Ammon's horn (tissue), 1 donor: ENCODE data around the gene STK32B.
A peak's percentile ranks its signal among the peaks of the same experiment; 100 is the strongest.
"Not testable (repeated sequence)": the region's sequence is repeated elsewhere in the genome, so short reads cannot be mapped to it uniquely, and the experiment has no call there.

Experiments
- DNase-seq: peaks from one replicate; pipeline ENCODE4 v3.0.0-alpha.2; 2016; ENCODE audit warnings: low spot score

The STK32B gene

DNA sequence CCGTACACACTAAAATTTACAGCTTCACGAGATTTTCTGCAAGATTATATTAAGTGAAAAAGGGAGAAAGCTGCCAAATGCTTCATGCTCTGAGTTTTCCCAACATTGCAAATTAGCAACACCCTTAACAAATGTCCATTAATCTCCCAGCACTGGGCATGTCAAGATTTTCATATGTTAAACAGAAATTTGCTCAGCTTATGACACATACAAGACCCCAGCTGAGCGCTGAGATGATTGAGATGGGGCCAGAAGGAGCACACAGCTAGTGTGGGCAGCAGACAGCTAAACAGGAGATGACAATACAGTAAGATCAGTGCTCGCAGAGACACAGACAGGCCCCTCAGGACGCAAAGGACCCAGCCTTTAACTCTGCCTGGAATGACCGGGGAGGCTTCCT lies 208.8 kb downstream of the STK32B start:
- DNase-seq, result no peak

DNA sequence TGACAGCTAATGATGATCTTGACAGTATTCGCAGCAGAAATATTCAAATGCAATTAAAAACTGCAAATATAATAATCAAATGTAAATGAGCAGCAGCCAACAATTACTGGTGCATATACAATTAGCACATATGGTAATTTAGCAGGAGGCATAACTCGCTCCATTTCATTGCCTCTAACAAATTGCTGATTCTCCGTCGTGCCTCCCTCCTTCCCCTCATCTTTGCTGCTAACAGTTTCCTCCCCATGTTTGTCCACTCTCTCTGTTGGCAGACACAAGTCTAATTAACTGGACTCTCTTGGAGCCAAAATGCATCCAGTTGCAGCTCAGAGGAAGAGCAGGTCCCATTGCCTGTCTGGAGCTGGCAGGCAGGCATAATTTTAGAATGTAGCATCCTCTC lies 210.6 kb downstream of the STK32B start:
- no peak for DNase-seq

DNA sequence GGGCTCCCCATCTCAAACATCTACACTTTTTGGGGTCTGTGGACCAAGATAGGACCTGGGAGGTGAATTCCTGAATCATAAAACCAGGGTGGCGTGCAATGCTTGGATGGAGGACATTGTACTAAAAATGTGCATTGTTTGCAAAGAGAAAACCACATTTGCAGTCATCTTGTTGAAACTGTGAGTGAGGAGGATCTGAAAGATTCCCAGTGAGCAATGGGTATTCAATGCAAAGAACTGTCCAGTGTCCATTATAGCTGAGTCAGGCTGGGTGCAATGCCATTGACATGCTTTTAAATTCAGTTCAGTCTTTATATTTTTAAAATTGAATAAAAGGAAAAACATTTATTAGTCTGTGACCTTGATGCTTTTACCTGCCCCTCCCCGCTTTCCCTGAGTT lies 215.7 kb downstream of the STK32B start:
- no peak for DNase-seq

DNA sequence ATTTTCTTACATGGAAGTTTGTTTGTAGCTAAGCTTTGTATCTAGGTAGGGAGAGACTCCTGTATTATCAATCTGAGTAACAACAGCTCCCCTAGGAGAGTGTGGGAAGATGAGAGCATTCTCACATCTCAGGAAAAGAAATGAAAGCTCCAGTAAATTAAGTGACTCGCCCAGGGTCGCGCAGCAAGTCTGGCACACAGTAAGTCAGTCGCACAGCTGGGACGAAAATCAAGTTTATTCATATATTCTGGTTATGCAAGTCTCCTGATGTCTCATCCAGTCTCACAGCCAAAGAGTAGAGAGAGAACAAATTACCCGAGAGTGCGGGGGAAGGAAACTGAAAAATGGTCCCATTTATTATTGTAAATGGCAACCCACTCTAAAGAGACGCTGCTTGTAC lies 216.1 kb downstream of the STK32B start:
- peak; percentile 45 for DNase-seq

DNA sequence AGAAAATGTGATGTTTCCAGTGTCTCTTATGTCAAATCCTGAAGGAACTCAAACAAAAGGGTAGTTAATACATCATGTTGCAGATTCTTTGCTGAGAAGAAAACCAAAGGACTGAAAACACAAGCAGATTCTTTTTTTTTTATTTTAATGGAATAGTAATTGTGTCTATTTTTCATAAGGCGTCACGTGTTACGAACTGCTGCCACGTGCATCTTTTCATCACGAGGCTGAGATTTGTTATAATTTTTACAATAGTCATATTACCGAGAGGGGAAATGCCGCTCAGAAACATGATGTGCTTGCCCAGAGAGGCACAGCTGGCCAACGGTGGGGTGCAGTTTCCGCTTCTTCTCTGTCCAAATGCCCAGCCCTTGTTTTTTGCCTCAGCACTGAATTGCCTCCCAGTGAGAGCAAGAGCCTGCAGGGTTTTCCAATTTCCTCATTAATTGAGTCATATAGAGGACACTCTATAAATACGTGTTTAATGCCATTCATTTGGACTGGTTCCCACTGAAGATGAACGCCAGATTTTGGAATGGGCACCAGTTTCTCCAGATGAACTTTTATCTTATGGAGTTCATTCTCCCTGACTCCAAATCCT lies 225.3 kb downstream of the STK32B start:
- no peak for DNase-seq

DNA sequence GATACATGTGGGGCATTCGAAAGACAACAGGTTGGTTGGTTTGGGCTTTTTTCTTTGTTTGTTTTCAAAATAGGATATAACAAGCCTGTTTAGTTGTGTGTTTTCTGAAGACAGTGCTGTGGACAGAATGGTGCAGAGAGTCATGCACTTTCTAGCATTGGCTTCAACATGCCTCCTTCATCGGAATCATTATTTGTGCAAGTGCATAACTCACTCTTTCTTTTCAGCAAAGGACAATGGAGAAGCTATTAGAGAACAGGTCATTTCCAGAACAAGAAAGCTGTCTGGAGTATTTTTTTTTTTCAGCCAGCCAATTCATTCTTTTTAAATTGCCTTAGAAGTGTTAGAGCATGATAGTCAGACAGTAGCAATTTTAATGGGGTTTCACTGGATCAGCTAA lies 225.8 kb downstream of the STK32B start:
- DNase-seq, result no peak

DNA sequence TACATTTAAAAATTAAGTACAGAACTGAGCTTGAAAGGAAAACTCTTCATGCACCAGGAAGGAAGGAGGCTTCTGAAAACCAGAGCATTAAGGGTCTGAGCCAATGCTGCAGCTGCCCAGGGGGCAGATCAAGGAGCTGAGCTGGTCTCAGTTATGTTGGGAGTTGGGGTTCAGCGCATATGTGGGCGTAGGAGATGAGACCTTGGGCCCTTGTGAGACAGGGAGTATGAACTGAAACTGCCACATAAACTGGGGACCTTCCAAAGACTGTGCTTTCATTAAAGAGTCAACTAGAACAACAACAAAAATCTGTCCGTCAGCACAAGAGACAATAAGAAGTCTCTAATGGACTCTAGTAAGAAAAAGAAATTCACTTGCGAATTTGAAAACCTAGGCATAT lies 226.9 kb downstream of the STK32B start:
- DNase-seq, result no peak

DNA sequence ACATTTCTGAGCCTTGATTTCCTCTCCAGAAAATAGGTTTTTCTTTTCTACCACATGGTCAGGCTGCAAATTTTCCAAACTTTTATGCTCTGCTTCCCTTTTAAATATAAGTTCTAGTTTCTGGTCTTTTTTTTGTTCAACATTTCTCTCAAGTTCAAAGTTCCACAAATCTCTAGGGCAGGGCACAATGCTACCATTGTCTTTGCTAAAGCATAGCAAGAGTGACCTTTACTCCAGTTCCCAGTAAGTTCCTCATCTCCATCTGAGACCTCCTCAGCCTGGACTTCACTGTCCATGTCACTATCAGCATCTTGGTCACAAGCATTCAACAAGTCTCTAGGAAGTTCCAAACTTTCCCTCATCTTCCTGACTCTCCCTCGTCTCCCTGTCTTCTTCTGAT lies 228.8 kb downstream of the STK32B start:
- not testable (repeated sequence) for DNase-seq

DNA sequence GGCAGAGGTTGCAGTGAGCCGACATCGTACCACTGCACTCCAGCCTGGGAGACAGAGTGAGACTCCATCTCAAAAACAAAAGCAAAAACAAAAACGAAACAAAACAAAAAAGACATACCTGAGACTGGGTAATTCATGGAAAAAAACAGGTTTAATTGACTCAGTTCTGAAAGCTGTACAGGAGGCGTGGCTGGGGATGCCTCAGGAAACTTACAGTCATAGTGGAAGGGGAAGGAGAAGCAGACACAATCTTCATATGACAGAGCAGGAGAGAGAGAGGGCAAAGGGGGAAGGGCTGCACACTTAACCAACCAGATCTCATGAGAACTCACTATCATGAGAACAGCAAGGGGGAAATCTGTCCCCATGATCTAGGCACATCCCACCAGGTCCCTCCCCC lies 229.5 kb downstream of the STK32B start:
- DNase-seq, result no peak

DNA sequence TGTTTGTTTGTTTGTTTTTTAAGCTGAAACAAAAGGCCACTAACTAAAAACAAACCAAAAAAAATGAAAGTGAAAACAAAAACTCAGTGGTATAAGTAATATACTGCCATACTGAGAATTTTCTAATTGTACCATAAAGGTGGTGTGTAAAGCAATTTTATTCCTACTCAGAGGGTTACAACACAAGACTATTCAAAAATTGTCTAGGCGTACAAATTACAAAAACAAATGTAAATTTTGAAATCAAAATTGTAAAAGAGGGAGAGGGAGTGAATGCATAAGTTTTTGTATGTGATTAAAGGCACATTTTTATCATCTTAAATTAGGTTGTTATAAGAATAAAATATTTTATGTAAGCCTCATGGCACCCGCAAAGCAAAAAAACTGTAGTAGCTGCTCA lies 232.6 kb downstream of the STK32B start:
- DNase-seq, result no peak

DNA sequence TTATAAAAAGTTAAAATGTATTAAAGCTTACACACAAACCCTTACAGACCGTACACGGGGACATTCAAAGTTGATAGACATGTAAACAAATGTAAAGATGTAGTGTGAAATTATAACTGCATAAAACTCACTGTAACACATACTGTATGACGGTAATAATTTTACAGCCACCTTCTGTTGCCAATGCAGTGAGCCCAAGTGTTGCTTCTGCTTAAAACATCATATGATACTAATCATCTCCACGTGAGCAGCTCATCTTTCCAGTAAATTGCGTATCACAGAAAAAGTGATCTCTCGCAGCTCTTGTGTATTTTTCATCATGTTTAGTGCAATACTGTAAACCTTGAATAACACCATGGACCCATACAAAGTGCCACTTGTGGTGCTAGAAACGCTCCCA lies 233.2 kb downstream of the STK32B start:
- no peak for DNase-seq

DNA sequence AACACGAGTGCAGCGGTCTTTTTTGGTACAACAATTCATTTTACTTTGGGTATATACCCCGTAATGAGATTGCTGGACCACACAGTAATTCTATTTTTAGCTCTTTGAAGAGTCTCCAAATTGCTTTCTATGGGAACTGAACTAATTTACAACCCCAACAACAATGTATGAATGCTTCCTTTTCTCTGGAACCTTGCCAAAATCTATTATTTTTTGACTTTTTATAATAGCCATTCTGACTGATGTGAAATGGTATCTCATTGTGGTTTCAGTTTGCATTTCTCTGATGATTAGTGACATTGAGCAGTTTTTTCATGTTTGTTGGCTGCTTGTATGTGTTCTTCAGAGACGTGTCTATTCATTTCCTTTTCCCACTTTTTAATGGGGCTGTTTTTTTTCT lies 240.8 kb downstream of the STK32B start:
- no peak for DNase-seq

DNA sequence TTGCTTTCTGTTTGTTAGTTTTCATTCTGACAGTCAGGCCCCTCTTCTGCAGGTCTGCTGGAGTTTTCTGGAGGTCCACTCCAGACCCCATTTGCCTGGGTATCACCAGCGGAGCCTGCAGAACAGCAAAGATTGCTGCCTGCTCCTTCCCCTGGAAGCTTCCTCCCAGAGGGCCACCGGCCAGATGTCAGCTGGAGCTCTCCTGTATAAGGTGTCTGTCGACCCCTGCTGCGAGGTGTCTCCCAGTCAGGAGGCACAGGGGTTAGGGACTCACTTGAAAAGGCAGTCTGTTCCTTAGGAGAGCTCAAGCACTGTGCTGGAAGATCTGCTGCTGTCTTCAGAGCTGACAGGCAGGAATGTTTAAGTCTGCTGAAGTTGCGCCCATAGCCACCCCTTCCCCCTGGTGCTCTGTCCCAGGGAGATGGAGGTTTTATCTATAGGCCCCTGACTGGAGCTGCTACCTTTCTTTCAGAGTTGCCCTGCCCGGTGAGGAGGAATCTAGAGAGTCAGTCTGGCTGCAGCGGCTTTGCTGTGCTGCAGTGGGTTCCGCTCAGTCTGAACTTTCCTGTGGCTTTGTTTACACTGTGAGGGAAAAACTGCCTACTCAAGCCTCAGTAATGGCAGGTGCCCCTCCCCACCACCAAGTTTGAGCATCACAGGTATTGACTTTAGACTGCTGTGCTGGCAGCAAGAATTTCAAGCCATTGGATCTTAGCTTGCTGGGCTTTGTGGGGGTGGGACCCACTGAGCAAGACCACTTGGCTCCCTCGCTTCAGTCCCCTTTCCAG lies 246.9 kb downstream of the STK32B start:
- not testable (repeated sequence) for DNase-seq

DNA sequence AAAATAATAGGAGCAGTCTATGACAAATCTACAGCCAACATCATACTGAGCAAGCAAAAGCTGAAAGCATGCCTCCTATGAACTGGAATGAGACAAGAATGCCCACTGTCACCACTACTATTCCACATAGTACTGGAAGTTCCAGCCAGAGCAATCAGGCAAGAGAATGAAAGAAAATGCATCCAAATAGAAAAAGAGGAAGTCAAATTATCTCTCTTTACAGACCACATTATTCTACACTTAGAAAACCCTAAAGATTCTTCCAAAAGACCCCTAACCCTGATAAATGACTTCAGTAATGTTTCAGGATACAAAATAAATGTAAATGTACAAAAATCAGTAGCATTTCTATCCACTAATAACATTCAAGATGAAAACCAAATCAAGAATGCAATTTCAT lies 249.0 kb downstream of the STK32B start:
- no peak for DNase-seq

DNA sequence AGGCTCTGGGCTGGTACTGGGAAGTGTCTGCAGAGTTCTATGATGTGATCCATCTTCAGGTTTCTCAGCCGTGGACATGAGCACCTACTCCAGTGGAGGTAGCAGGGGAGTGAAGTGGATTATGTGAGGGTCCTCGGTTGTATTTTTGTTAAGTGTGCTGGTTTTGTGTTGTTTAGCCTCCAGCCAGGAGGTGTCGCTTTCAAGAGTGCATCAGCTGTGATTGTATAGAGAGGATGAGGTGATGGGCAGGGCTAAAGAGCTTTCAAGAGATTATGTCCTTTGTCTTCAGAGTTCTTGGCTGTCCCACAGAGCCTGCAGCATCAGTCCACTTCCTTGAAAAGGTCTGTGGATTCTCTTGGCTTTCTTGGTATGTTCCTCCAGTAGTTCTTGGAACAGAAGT lies 256.6 kb downstream of the STK32B start:
- DNase-seq, result no peak

DNA sequence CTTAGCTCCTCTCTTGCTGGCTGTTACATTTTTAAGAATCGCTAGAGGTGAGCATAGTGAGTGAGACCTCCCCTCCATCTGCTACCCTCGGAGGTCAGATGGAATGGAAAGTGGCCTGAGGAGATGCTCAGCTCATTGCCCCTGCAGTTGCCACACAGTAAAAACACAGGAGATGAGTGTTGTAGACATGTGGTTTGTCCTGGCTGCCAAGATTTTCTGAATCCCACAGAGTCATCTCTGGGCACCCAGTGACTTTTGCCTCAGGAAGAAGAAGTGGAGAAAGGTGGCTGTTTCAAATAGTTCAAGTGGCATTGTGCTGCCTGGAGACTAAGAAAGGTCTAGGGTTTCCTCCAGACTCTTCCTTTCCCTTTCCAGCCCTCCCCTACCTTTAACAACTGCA lies 271.0 kb downstream of the STK32B start:
- no peak for DNase-seq

DNA sequence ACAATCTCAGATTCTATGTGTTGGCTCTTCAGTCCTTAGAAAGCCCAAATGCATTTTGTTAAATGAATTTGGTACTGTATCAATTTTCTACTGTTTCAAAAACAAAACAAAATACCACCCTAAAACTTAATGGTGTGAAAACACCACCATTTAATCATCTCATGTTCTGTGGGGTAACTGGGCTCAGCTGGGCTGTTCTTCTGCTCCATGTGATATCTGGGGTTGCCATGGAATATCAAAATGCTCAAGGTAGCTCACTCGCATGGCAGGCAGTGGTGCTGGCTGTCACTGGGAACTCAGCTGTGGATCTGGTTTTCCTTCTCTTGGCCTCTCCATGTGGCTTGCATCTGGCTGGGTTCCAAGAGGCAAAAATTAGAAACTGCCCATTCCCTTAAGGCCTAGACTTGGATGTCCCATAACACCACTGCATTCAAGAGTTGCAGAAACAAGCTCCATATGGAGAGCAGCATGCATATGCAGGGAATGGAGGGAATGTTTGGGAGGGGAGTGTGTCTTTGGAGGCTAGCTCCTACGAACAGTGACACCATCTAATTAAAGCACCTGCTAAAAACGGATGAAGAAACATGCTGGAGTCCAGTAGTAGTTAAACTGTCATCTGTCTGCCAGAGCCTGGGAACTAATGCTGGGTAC lies 279.2 kb downstream of the STK32B start:
- DNase-seq, result no peak

DNA sequence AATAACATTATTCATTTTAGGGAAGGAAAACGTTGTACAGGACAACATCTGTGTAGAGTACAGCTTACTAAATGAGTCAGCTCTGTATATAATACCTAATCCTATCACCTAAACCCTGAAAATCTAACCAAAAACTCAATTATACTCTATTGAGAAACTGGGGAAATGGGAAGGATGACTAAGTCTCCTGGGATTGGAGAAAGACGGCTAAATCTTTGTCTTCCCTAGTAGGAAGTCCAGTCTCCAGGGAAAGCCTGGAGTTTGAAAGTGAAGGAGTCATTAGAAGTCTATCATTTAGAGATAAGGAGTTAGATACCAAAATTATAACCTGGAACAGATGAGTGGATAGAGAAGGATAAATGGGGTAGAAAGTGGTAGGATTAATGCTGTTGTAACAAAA lies 286.5 kb downstream of the STK32B start:
- no peak for DNase-seq

DNA sequence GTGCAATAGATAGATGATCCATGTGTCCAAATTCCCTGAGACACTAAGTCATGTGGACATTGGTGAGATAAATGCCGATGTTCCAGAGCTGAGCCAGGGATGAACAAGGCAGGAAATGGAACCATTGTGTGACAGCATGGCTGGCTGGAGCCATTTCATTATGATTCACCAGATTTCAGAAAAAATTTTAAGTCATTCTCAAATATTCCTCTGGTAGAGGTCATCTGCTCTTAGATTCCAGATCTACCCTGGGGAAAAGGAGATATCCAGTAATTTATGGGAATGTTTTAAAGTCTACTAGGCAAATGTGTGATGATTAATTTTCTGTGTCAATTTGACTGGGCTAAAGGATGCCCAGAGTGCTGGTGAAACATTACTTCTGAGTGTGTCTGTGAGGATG lies 287.3 kb downstream of the STK32B start:
- no peak for DNase-seq

DNA sequence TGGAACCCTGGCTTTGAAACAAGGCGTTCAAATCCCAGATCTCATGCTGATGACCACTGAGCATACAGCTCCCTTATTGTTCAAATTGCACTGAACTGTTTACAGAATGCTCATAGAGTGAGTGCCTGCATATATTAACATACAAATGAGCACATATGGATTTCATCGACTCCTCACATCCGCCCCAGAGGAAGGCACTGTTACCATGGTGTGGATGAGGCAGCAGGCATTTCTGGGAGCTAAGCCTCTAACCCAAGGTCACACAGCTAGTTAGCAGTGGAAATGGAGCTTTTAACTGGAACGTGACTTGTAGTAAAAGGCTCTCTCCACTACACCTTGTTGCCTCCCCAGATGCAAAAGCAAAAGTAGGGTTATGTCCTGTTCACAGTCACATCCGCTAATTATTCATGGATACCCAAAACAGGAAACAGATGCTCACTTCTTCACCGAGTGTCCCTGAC lies 289.7 kb downstream of the STK32B start:
- DNase-seq, result no peak

DNA sequence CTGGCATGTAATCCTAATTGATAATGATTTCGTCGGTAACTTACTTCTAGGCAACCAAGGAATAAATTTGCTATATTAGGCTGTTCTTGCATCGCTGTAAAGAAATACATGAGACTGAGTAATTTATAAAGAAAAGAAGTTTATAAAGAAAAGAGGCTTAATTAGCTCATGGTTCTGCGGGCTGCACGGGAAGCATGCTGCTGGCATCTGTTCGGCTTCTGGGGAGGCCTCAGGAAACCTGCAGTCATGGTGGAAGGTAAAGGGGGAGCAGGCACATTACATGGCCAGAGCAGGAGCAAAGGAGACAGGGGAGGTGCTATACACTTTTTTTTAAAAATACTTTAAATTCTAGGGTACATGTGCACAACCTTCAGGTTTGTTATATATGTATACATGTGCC lies 290.2 kb downstream of the STK32B start:
- DNase-seq, result no peak

DNA sequence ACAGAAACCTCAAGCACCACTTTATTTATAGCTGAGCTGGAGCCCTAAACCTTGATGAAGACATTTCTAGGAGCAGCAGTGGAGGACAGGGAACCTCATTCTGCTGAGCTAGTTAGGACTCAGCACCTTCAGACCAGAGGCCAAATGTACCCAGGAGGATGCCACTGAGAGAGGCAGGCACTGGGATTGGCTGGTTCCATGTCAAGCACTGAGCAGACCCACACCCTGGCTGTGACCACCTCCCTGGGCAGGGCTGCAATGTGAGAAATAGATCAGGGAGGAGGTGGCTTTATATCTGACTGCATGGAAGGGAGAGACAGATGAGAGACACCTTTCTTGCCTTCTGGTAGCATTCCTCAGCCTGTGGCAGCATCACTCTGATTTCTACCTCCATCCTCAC lies 304.6 kb downstream of the STK32B start:
- DNase-seq, result no peak

DNA sequence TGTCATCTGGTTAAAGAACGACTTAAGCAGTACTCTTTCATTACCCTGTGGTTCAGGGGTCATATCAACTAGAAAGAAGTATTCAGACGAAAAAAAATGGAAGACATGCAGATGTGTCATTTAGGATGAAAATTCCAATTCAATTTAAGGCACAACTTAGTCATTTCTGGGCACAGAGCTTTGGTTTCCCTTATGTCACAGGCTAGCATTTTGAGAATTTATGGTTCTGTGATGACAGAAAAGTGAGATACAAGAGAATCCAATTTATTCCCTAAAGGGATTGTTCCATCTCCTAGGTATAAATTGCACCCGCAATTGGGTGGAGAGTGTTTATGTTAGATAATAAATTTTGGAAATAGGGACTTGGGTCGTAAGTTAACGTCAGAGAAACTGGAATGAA lies 306.6 kb downstream of the STK32B start:
- no peak for DNase-seq
